ENCODE results near the gene SMYD3. TPM values are rescaled to one million over a fixed set of nuclear protein-coding genes. Genes with fewer than 3 reads are reported as not detected.

The SMYD3 gene
- total and polyA plus RNA-seq, 2 of the 13 experiments (the other 11 are each of a cell fraction or from before 2014, with no cell fraction given), result 27.7 to 35.8 TPM

DNA sequence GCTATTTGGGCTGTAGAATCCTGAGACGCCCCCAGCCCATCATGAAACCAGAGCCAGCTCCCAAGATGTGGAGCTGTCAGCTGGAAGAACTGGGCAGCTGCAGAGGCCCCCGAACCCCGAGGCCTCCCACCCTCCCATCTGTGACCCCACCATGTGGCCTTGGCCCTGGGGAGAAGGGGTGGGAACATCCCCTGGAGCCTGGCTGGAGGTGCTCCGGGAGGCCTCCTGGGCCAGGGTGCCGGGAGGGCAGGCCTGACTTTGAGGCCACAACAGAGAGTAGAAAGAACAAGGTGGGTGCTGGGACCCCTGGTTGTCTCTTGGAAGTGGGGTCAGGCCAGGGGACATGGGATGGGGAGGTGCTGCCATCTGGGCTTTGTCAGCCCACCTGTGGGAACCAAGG lies 6.0 kb upstream of the SMYD3 start:
- POLR2A ChIA-PET, result no interaction called here
- no peak overlapping the region for H3K9ac ChIP-seq (ENCODE audit: insufficient read depth, low read depth, low read length)
- no peaks in the 10 kb centered on the region for H3K79me2 ChIP-seq (ENCODE audit: insufficient read depth, low read length)
- no peak overlapping the region for H3K27ac ChIP-seq (ENCODE audit: extremely low read length, insufficient read depth, low read length)
- peak overlapping the region; percentile 87 for H3K4me2 ChIP-seq (ENCODE audit: low read depth, low read length)
- H2AFZ ChIP-seq (ENCODE audit: low read length), result no peak overlapping the region
- in situ Hi-C loops (cut with HindIII; ENCODE audit: extremely low pct_ligation_motif_present, low pct_unique_long_range_greater_than_20kb) (no loop called here), intact Hi-C loops (cut with micrococcal nuclease; ENCODE audit: unreplicated experiment) (no loop called here)
- H3K4me1 ChIP-seq (ENCODE audit: insufficient read depth, low read length), result peaks cover 42% of the 10 kb centered on the region
- no TSS peak for BruUV-seq (replicated peaks)
- TF ChIP-seq, protein P1, sequence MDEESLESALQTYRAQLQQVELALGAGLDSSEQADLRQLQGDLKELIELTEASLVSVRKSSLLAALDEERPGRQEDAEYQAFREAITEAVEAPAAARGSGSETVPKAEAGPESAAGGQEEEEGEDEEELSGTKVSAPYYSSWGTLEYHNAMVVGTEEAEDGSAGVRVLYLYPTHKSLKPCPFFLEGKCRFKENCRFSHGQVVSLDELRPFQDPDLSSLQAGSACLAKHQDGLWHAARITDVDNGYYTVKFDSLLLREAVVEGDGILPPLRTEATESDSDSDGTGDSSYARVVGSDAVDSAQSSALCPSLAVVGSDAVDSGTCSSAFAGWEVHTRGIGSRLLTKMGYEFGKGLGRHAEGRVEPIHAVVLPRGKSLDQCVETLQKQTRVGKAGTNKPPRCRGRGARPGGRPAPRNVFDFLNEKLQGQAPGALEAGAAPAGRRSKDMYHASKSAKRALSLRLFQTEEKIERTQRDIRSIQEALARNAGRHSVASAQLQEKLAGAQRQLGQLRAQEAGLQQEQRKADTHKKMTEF (CRISPR knock-in tag; IDR thresholded peaks at IDR 0.05), result no peak
- TF ChIP-seq ZNF569 (CRISPR knock-in tag; IDR thresholded peaks at IDR 0.05; ENCODE audit: borderline replicate concordance), result no peak
- TF ChIP-seq, protein P2, sequence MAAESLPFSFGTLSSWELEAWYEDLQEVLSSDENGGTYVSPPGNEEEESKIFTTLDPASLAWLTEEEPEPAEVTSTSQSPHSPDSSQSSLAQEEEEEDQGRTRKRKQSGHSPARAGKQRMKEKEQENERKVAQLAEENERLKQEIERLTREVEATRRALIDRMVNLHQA (CRISPR knock-in tag; IDR thresholded peaks at IDR 0.05), result no peak
- TF ChIP-seq, protein P3, sequence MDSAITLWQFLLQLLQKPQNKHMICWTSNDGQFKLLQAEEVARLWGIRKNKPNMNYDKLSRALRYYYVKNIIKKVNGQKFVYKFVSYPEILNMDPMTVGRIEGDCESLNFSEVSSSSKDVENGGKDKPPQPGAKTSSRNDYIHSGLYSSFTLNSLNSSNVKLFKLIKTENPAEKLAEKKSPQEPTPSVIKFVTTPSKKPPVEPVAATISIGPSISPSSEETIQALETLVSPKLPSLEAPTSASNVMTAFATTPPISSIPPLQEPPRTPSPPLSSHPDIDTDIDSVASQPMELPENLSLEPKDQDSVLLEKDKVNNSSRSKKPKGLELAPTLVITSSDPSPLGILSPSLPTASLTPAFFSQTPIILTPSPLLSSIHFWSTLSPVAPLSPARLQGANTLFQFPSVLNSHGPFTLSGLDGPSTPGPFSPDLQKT (CRISPR knock-in tag; IDR thresholded peaks at IDR 0.05; ENCODE audit: borderline replicate concordance), result no peak
- no peak for TF ChIP-seq RBM22 (optimal IDR thresholded peaks at IDR 0.05; ENCODE audit: low read length)
- TF ChIP-seq IKZF1 (IDR thresholded peaks at IDR 0.05), result no peak
- TF ChIP-seq, protein P4, sequence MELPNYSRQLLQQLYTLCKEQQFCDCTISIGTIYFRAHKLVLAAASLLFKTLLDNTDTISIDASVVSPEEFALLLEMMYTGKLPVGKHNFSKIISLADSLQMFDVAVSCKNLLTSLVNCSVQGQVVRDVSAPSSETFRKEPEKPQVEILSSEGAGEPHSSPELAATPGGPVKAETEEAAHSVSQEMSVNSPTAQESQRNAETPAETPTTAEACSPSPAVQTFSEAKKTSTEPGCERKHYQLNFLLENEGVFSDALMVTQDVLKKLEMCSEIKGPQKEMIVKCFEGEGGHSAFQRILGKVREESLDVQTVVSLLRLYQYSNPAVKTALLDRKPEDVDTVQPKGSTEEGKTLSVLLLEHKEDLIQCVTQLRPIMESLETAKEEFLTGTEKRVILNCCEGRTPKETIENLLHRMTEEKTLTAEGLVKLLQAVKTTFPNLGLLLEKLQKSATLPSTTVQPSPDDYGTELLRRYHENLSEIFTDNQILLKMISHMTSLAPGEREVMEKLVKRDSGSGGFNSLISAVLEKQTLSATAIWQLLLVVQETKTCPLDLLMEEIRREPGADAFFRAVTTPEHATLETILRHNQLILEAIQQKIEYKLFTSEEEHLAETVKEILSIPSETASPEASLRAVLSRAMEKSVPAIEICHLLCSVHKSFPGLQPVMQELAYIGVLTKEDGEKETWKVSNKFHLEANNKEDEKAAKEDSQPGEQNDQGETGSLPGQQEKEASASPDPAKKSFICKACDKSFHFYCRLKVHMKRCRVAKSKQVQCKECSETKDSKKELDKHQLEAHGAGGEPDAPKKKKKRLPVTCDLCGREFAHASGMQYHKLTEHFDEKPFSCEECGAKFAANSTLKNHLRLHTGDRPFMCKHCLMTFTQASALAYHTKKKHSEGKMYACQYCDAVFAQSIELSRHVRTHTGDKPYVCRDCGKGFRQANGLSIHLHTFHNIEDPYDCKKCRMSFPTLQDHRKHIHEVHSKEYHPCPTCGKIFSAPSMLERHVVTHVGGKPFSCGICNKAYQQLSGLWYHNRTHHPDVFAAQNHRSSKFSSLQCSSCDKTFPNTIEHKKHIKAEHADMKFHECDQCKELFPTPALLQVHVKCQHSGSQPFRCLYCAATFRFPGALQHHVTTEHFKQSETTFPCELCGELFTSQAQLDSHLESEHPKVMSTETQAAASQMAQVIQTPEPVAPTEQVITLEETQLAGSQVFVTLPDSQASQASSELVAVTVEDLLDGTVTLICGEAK (IDR thresholded peaks at IDR 0.05), result no peak
- TF ChIP-seq, protein P4 (CRISPR knock-in tag; IDR thresholded peaks at IDR 0.05), result no peak
- TF ChIP-seq, protein P5, sequence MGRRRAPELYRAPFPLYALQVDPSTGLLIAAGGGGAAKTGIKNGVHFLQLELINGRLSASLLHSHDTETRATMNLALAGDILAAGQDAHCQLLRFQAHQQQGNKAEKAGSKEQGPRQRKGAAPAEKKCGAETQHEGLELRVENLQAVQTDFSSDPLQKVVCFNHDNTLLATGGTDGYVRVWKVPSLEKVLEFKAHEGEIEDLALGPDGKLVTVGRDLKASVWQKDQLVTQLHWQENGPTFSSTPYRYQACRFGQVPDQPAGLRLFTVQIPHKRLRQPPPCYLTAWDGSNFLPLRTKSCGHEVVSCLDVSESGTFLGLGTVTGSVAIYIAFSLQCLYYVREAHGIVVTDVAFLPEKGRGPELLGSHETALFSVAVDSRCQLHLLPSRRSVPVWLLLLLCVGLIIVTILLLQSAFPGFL (CRISPR knock-in tag; IDR thresholded peaks at IDR 0.05), result no peak
- no peak for TF ChIP-seq ZNF350 (CRISPR knock-in tag; IDR thresholded peaks at IDR 0.05; ENCODE audit: borderline replicate concordance, low read depth)
- TF ChIP-seq ZNF724P (CRISPR knock-in tag; IDR thresholded peaks at IDR 0.05; ENCODE audit: borderline replicate concordance), result no peak
- peaks cover 23% of the 10 kb centered on the region for H3K9me3 ChIP-seq (ENCODE audit: low read length)
- peaks cover 0 to 1% of the 10 kb centered on the region in 2 experiments; a peak in 2 of 5 replicates for H3K27me3 ChIP-seq (ENCODE audit: control insufficient read depth in 1 of 2, insufficient read depth in 2 of 2, low read length in 2 of 2)
- CTCF ChIA-PET (ENCODE audit: low intra/inter-chr PET ratio, low total read pairs), result no interaction called here
- H3K36me3 ChIP-seq (replicated peaks in 1 of 2; ENCODE audit: control insufficient read depth in 1 of 2, insufficient read depth in 2 of 2, low read length in 2 of 2), result no peaks in the 10 kb centered on the region
- no peak overlapping the region; a peak in 1 of 6 replicates for H3K4me3 ChIP-seq (replicated peaks in 1 of 3; ENCODE audit: insufficient read depth in 1 of 3, low read depth in 2 of 3, low read length in 3 of 3)
- no peak for DNase-seq (ENCODE audit: low spot score)
- H4K20me1 ChIP-seq (ENCODE audit: insufficient read depth, low read length), result no peaks in the 10 kb centered on the region
- ATAC-seq, result peak; percentile 3; the same call in 2 of the 3 replicates
- FAIRE-seq, result no peak
- WGBS (ENCODE audit: low lambda C conversion rate), result no CpG with 5 or more reads among the region's 5 CpGs
